NCI-H1436 (cell line): ENCODE data around the gene PSMA6.
"Not testable (repeated sequence)": the region's sequence is repeated elsewhere in the genome, so short reads cannot be mapped to it uniquely, and the experiment has no call there.

Experiments
- DNase-seq: peaks from one replicate; lab custom pipeline; 2025; lab: John Stamatoyannopoulos, UW

The PSMA6 gene

GRCh38 chr14:35320472-35320871 is 28.3 kb downstream of the PSMA6 start:
- DNase-seq: no peak

GRCh38 chr14:35326375-35326774 is 34.2 kb downstream of the PSMA6 start:
- DNase-seq: no peak

GRCh38 chr14:35331605-35332516 is 39.7 kb downstream of the PSMA6 start:
- DNase-seq: no peak

GRCh38 chr14:35332517-35333263 is 40.5 kb downstream of the PSMA6 start:
- DNase-seq: peak; percentile 11

GRCh38 chr14:35333264-35333730 is 41.1 kb downstream of the PSMA6 start:
- no peak for DNase-seq

GRCh38 chr14:35333797-35334743 is 41.9 kb downstream of the PSMA6 start:
- no peak for DNase-seq

DNA sequence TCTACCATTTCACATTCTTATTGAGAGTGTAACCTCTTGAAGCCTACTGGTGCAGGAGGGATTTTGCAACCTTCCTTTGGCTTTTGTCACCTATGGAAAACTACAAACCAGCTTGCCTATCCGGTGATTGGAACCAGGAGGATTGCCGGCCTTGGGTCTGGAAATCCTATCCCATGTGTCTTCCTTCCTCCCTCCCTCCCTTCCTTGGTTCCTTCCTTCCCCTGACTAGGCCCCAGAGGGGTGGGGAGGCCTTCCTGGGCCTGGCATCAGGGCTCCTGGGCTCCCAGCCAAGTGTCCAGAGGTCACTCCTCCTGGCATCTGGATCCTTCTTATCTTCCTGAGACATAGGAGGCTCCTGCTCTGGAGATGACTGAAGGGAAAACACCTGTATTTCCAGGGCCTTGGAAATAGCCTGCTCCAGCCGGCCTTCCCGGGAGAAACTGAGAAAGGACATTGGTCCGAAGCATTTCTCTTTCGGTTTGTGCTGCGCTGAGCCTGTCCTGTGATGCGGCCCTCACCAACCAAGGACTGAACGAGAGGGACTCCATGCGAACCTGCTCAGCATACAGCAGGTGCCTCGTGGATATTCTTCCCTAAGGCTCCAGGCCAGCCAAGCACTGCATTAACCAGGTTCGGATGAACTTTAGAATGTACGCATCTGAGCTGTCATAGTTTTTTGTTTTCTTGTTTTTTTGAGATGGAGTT is 43.4 kb downstream of the PSMA6 start:
- no peak for DNase-seq

GRCh38 chr14:35336171-35336493 is 44.0 kb downstream of the PSMA6 start:
- not testable (repeated sequence) for DNase-seq

DNA sequence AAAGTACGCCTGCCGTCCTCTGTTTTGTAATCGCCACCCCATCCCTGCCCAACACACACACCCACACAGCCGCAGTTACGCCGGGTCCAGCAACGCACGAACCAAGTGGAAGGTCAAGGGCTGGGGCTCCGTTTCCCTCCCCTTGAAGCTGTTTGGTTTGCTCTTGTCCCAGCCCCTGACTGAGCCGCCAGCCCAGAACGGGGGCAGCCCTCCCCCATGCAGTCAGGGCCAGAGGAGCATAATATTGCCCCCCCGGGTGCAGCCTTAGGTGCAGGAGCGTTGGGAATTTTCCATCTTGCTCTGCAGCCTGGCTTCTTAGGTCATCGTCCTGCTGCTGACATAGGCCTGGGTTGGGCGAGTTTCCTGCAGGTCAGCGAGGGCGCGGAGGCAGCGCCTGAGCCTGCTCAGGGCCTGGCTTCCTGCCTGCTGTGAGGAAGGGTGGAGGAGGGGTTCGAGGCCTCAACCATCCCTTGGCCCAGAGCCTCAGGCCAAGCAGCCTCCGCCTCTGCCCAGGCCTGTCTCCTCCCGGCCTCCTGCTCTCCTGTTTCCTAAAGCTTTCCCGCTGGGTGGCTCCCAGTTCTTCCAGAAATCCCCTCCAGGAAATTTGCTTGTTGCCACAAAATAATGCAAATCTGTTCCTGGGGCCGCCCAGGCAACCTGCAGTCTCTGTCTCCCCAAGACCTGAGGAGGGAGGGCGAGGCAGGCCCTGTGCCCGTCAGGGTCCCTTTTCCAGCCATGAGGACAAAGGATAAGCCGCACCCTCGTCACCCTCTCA is 44.5 kb downstream of the PSMA6 start:
- no peak for DNase-seq

DNA sequence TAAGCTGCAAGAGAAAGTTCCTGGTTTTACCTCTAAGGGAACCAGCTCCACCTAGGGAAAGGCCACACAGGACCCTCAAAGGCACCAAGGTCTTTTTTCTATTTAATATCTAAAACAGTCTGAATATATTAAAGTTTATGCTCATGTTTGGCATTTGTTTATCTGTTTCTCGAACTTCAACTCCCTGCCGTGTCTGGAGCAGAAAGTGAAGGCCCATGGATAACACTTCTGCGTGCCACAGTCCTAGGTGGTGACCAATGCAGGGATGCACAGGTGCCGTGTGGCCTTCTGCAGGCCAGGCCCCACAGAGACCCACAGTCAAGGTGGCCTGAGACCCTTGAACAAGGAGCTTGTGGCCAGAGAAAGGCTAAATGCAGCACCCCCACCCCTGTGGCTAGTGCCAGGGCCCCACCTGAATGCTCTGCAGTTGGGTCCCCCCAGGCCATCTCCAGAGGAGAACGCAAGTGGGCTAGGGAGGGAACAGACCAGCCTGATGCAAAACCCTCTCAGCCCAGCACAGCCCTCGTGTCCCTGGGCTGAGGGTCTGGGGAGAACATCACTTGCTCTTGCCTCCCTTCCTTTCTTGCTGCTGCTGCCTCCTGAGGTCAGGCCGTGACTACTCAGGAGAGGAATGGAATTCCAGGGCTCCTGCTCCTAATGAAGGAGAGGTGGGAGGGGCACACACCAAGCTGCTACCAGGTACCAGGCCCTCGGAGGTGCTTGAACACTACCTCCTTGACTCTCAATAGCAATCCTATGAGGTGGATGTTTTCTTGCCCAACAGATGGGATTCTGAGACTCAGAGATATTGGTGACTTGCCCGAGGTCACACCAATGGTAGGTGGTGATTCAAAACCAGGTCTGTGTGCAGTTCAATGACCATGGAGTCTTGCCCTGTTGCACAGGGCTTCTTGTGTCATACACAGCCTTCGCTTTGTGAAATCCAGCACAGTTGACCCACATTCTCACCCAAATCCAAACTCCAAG is 45.4 kb downstream of the PSMA6 start:
- DNase-seq: no peak

DNA sequence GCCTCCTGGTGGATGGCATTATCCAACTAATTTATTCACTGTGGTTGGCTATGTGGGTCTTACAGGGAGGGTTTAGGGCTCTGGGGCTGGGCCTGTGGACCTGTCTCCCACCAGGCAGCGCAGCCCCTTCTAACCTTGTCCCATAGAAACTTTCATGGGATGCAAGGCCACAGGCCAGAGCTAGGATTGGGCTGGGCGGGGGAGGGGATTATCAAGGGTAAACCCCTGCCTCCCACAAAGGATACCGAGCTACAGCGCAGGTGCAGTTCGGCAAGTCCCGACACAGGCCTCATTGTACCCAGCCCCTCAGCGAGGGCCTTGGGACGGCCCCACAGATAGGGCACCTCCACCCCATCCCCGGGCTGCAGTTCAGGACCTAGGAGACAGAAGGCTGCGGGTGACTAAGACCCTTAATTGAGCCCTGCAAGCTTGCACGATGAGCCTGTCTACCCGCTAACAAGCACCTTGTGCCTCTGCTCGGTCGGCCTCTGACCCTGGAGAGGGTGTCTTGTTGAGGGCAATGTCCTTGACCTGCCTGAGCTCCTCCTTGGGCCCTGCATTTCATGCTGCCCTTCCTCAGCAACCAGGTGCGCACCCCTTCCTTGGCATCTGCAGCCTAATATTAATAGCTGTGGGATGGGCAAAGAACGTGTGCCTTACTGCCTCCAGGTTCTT is 46.7 kb downstream of the PSMA6 start:
- DNase-seq: no peak

GRCh38 chr14:35339761-35340406 is 47.7 kb downstream of the PSMA6 start:
- no peak for DNase-seq

GRCh38 chr14:35340616-35341453 is 48.7 kb downstream of the PSMA6 start:
- no peak for DNase-seq

DNA sequence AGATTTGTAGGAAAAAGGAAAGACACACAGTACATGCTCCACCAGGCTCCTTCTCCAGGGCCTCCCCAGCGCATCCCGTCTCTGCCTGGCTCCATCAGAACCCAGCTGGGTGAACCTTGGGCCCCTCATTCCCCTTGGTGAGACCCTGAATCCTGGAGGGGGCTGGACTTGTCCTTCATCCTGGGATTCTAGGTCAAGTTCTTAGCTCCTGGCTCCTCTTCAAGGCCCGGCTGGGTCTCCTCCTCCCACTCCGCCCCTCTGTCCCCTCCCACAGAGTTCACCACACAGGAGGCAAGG is 49.2 kb downstream of the PSMA6 start:
- no peak for DNase-seq

GRCh38 chr14:35341751-35342488 is 49.7 kb downstream of the PSMA6 start:
- peak; percentile 84 for DNase-seq

GRCh38 chr14:35342489-35343010 is 50.4 kb downstream of the PSMA6 start:
- no peak for DNase-seq

DNA sequence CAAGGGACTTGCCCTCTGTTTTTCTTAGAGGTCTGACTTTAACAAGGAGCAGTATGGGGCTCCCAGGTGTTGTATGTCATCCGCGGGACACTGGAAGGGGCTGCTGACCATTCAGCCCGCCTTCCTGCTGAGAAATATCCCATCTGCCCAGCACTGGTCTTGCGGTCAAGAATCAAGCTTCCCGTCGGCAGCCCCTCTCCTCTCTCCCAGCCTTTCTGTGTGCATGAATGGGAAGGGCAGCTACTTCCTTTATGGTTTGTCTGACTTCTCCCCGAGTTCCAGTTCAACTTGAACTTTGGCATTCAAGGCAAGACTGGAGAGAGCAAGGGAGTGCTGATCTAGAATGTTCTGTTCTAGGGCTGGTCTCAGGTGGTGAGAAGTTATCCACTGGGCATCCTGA is 51.5 kb downstream of the PSMA6 start:
- DNase-seq: no peak
